SK-N-SH (cell line): Measurements from ENCODE around the gene SNCAIP. TPM values are rescaled to one million over a fixed set of nuclear protein-coding genes. Genes with fewer than 3 reads are reported as not detected.

Source experiments
- CTCF ChIA-PET: fragments of 300-600, 350-600 bp; formaldehyde crosslinking; extraction: SDS; loops from one replicate; lab custom pipeline; 2021; lab: Yijun Ruan, JAX
- POLR2A ChIA-PET: fragments of 350-600 bp; sonication (Branson Sonifier 250); formaldehyde crosslinking; extraction: SDS; loops from one replicate; lab custom pipeline; 2020; ENCODE audit warnings: antibody characterized with exemption, inconsistent platforms; lab: Yijun Ruan, JAX
- DNase-seq: peaks from one replicate; pipeline ENCODE4 v3.0.0; 2012
- H2AFZ ChIP-seq: fragments of 200-600 bp; sonication (generic); 2 replicates; pipeline ENCODE4 v1.8.1; 2016; ENCODE audit warnings: antibody characterized with exemption, mild to moderate bottlenecking, low read depth
- H3F3A ChIP-seq: fragments of 200-600 bp; sonication (generic); replicated peaks from 2 replicates; pipeline ENCODE3; 2016; ENCODE audit warnings: antibody characterized with exemption, mild to moderate bottlenecking; ENCODE audit not compliant: insufficient read depth
- H3K27ac ChIP-seq, 2 experiments: fragments of 200-500 bp in 1 of 2; fragments of 200-600 bp in 1 of 2; sonication (Bioruptor generic) in 1 of 2; sonication (generic), shearing (Covaris generic) in 1 of 2; 2 replicates each; pipeline versions ENCODE4 v1.5.1 to v1.6.1; 2014 to 2016; ENCODE audit warnings: low read depth in 2 of 2, inconsistent platforms in 1 of 2, low read length in 1 of 2, mild to moderate bottlenecking in 1 of 2, mixed read lengths in 1 of 2
- H3K27me3 ChIP-seq: fragments of 200-600 bp; sonication (generic), shearing (Covaris generic); 2 replicates; pipeline ENCODE4 v1.6.1; 2016; ENCODE audit warnings: mixed run types; ENCODE audit not compliant: insufficient read depth
- H3K36me3 ChIP-seq, 2 experiments: fragments of 200-500 bp in 1 of 2; fragments of 200-600 bp in 1 of 2; sonication (Bioruptor generic) in 1 of 2; sonication (generic) in 1 of 2; replicated peaks in 1 of 2; 2 replicates each; pipeline versions ENCODE3 to v1.5.1; 2014 to 2016; ENCODE audit warnings: low read length in 1 of 2, mild to moderate bottlenecking in 1 of 2; ENCODE audit not compliant: insufficient read depth in 2 of 2, control insufficient read depth in 1 of 2
- H3K4me1 ChIP-seq, 2 experiments: fragments of 200-500 bp in 1 of 2; fragments of 200-600 bp in 1 of 2; sonication (Bioruptor generic) in 1 of 2; sonication (generic), shearing (Covaris generic) in 1 of 2; 2 replicates each; pipeline versions ENCODE4 v1.5.1 to v1.6.1; 2014 to 2016; ENCODE audit warnings: low read depth in 1 of 2, low read length in 1 of 2, mixed run types in 1 of 2; ENCODE audit not compliant: insufficient read depth in 2 of 2, control insufficient read depth in 1 of 2
- H3K4me2 ChIP-seq: fragments of 200-600 bp; sonication (generic), shearing (Covaris generic); 2 replicates; pipeline ENCODE4 v1.6.1; 2017; ENCODE audit warnings: mixed run types
- H3K4me3 ChIP-seq, 2 experiments: fragments of 200-500 bp in 1 of 2; fragments of 200-600 bp in 1 of 2; sonication (Bioruptor generic) in 1 of 2; sonication (generic), shearing (Covaris generic) in 1 of 2; 2 replicates each; pipeline versions ENCODE4 v1.5.1 to v1.8.1; 2014 to 2016; ENCODE audit warnings: low read depth in 2 of 2, inconsistent platforms in 1 of 2, low read length in 1 of 2, mild to moderate bottlenecking in 1 of 2, mixed read lengths in 1 of 2, moderate library complexity in 1 of 2
- H3K79me2 ChIP-seq: fragments of 200-600 bp; sonication (generic); 2 replicates; pipeline ENCODE4 v1.8.1; 2017; ENCODE audit warnings: mild to moderate bottlenecking; ENCODE audit not compliant: insufficient read depth
- H3K9ac ChIP-seq: fragments of 200-600 bp; sonication (generic); 2 replicates; pipeline ENCODE4 v1.6.1; 2017; ENCODE audit warnings: mixed run types
- H3K9me2 ChIP-seq: fragments of 200-600 bp; sonication (generic); 2 replicates; pipeline ENCODE4 v1.6.1; 2017; ENCODE audit warnings: mixed run types
- H3K9me3 ChIP-seq: fragments of 200-600 bp; sonication (generic); 2 replicates; pipeline ENCODE4 v1.6.1; 2017; ENCODE audit warnings: mixed run types, mild to moderate bottlenecking, moderate library complexity
- H4K20me1 ChIP-seq: fragments of 200-600 bp; sonication (generic); 2 replicates; pipeline ENCODE4 v1.6.1; 2017; ENCODE audit warnings: mild to moderate bottlenecking, mixed run types; ENCODE audit not compliant: insufficient read depth
- CHD2 ChIP-seq: fragments of 150-350 bp; IDR thresholded peaks from 2 replicates; pipeline ENCODE4 v1.6.1; 2018; ENCODE audit warnings: low read length; ENCODE audit not compliant: partially characterized antibody
- EP300 ChIP-seq, 2 experiments: IDR thresholded peaks; 2 replicates each; pipeline versions ENCODE4 v1.4.0 to v1.6.1; 2012; ENCODE audit warnings: borderline replicate concordance in 1 of 2, low read depth in 1 of 2, low read length in 1 of 2
- FOSL2 ChIP-seq: IDR thresholded peaks from 2 replicates; pipeline ENCODE4 v1.4.0; 2012; ENCODE audit warnings: low read depth, mild to moderate bottlenecking, moderate library complexity, borderline replicate concordance
- GATA2 ChIP-seq: sonication (generic); formaldehyde crosslinking; IDR thresholded peaks from 2 replicates; pipeline ENCODE4 v1.5.0; 2020; ENCODE audit warnings: mild to moderate bottlenecking, missing genetic modification reagents
- JUND ChIP-seq: IDR thresholded peaks from 2 replicates; pipeline ENCODE4 v1.4.0; 2012
- MEF2A ChIP-seq: IDR thresholded peaks from 2 replicates; pipeline ENCODE4 v1.4.0; 2012; ENCODE audit warnings: low read depth, borderline replicate concordance
- NFIC ChIP-seq: IDR thresholded peaks from 2 replicates; pipeline ENCODE4 v1.4.0; 2012; ENCODE audit warnings: borderline replicate concordance
- POLR2AphosphoS5 ChIP-seq: IDR thresholded peaks from 2 replicates; pipeline ENCODE4 v1.6.1; 2012; ENCODE audit warnings: low read depth, low read length
- RXRA ChIP-seq: IDR thresholded peaks from 2 replicates; pipeline ENCODE4 v1.4.0; 2012; ENCODE audit warnings: low read depth, mild to moderate bottlenecking, borderline replicate concordance
- SIN3A ChIP-seq: IDR thresholded peaks from 2 replicates; pipeline ENCODE4 v1.6.1; 2012; ENCODE audit warnings: low read depth, mild to moderate bottlenecking, low read length, moderate library complexity, borderline replicate concordance
- SMC3 ChIP-seq: IDR thresholded peaks from 2 replicates; pipeline ENCODE4 v1.6.1; 2012; ENCODE audit warnings: low read depth, low read length, improper control_type of control experiment
- TAF1 ChIP-seq: IDR thresholded peaks from 2 replicates; pipeline ENCODE4 v1.6.1; 2012; ENCODE audit warnings: low read depth, mild to moderate bottlenecking, low read length, moderate library complexity, borderline replicate concordance
- TCF12 ChIP-seq: IDR thresholded peaks from 2 replicates; pipeline ENCODE4 v1.4.0; 2012
- TEAD4 ChIP-seq: IDR thresholded peaks from 2 replicates; pipeline ENCODE4 v1.4.0; 2012; ENCODE audit warnings: mild to moderate bottlenecking, borderline replicate concordance; ENCODE audit not compliant: insufficient read depth
- YY1 ChIP-seq: IDR thresholded peaks from 2 replicates; pipeline ENCODE4 v1.4.0; 2012; ENCODE audit warnings: low read depth, mild to moderate bottlenecking
- WGBS: methylation state at CpG from one replicate; pipeline ENCODE4 v1.1.6; 2017; ENCODE audit warnings: low lambda C conversion rate; 5-methylcytosine and 5-hydroxymethylcytosine counted together
- polyA plus RNA-seq, 3 experiments: library from polyadenylated mRNA; depleted of rRNA; stranded (reverse); fragments of >200 nt; gene quantifications; 2 replicates each; pipeline ENCODE4 v1.2.3, GENCODE V29; 2012
- TF ChIP-seq, protein P1 (sequence below): fragments of 150-350 bp; IDR thresholded peaks from 2 replicates; pipeline ENCODE4 v1.6.1; 2017; ENCODE audit warnings: antibody characterized with exemption, low read length, low read depth, borderline replicate concordance
- TF ChIP-seq, protein P2 (sequence below): fragments of 200-600 bp; sonication (generic); IDR thresholded peaks from 2 replicates; pipeline ENCODE4 v1.6.1; 2017; ENCODE audit warnings: antibody characterized with exemption, mild to moderate bottlenecking, moderate library complexity
- TF ChIP-seq, protein P3 (sequence below): IDR thresholded peaks from 2 replicates; pipeline ENCODE4 v1.4.0; 2012; ENCODE audit warnings: low read depth, borderline replicate concordance
- TF ChIP-seq, protein P4 (sequence below): IDR thresholded peaks from 2 replicates; pipeline ENCODE4; 2012
- TF ChIP-seq, protein P5 (sequence below): IDR thresholded peaks from 2 replicates; pipeline ENCODE4 v1.4.0; 2012; ENCODE audit warnings: low read depth, borderline replicate concordance

The SNCAIP gene
- polyA plus RNA-seq (2012; rRNA removed), result 0.08 TPM in 1 of 2 replicates, not detected in the other
- polyA plus RNA-seq (2012; cell fraction: cytosol; rRNA removed), result 0.08 and 0.09 TPM in 2 replicates
- 0.04 and 0.06 TPM in 2 replicates for polyA plus RNA-seq (2012; cell fraction: nucleus; rRNA removed)

DNA sequence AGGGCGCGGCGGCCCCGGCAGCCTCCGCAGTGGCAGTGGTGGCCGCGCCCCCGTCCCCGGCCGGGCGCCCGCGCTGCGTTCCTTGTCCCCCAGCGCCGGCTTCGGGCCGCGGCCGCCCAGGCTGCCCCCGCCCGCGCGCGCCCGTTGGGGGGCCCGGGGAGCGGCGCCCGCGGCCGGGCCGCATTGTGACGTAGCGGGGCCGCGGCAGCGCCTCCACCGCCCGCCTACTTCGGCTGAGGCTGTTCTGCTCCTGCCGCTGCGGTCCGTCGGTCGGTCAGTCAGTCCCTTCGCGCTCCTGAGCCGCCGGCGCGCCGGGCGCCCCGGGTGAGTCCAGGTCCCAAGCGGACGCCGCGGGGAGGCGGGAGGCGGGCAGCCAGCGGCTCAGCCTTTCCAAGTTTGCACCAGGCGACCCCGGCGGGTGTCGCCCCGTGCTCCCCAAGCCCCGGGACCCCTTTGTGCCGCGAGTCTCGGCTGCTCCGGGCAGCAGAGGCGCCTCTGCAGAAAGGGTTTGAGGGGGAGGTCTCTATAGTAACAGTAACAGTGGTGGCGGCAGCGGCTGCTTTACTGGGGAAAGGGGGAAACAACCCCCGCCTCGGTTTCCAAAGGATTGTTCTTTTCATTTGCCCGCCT is at the start of gene SNCAIP:
Gene SNCAIP (plus strand): TSS at position 277 of the 630 bp plus-strand sequence. CDS start 78,898 bp downstream, outside the sequence.
- Histone ChIP-seq H4K20me1 (no peaks in the 10 kb centered on the region), H3K27me3 (peaks cover 11% of the 10 kb centered on the region), H3K9me3 (no peaks in the 10 kb centered on the region), H3K4me3 (peak within 1 kb of the TSS; percentile 56 to 65), H3K4me1 (peaks cover 0 to 14% of the 10 kb centered on the region in 2 experiments; a peak in 2 of 4 replicates), H2AFZ (peak within 1 kb of the TSS; percentile 92), H3K36me3 (no peaks in the 10 kb centered on the region), H3K9ac (no peak within 1 kb of the TSS), H3K4me2 (peak within 1 kb of the TSS; percentile 86), H3K27ac (peak within 1 kb of the TSS in 1 of 2 experiments; percentile 55; a peak in 1 of 4 replicates), H3K9me2 (no peaks in the 10 kb centered on the region), H3K79me2 (no peaks in the 10 kb centered on the region), H3F3A (no peaks in the 10 kb centered on the region)
- 1% methylated on average over 17 of the region's 78 CpGs for WGBS
- TF ChIP-seq, protein P1, sequence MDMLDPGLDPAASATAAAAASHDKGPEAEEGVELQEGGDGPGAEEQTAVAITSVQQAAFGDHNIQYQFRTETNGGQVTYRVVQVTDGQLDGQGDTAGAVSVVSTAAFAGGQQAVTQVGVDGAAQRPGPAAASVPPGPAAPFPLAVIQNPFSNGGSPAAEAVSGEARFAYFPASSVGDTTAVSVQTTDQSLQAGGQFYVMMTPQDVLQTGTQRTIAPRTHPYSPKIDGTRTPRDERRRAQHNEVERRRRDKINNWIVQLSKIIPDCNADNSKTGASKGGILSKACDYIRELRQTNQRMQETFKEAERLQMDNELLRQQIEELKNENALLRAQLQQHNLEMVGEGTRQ, result no peak
- TF ChIP-seq, protein P2, sequence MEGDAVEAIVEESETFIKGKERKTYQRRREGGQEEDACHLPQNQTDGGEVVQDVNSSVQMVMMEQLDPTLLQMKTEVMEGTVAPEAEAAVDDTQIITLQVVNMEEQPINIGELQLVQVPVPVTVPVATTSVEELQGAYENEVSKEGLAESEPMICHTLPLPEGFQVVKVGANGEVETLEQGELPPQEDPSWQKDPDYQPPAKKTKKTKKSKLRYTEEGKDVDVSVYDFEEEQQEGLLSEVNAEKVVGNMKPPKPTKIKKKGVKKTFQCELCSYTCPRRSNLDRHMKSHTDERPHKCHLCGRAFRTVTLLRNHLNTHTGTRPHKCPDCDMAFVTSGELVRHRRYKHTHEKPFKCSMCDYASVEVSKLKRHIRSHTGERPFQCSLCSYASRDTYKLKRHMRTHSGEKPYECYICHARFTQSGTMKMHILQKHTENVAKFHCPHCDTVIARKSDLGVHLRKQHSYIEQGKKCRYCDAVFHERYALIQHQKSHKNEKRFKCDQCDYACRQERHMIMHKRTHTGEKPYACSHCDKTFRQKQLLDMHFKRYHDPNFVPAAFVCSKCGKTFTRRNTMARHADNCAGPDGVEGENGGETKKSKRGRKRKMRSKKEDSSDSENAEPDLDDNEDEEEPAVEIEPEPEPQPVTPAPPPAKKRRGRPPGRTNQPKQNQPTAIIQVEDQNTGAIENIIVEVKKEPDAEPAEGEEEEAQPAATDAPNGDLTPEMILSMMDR, result no peak
- TF ChIP-seq TEAD4, result no peak
- TF ChIP-seq MEF2A, result no peak
- no peak for TF ChIP-seq NFIC
- TF ChIP-seq CHD2, result no peak
- TF ChIP-seq POLR2AphosphoS5, result no peak
- no peak for TF ChIP-seq FOSL2
- TF ChIP-seq SMC3, result no peak
- no peak for TF ChIP-seq GATA2 (CRISPR knock-in tag)
- TF ChIP-seq TCF12, result no peak
- TF ChIP-seq YY1, result no peak
- TF ChIP-seq, protein P3, sequence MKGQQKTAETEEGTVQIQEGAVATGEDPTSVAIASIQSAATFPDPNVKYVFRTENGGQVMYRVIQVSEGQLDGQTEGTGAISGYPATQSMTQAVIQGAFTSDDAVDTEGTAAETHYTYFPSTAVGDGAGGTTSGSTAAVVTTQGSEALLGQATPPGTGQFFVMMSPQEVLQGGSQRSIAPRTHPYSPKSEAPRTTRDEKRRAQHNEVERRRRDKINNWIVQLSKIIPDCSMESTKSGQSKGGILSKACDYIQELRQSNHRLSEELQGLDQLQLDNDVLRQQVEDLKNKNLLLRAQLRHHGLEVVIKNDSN, result no peak
- TF ChIP-seq, protein P4, sequence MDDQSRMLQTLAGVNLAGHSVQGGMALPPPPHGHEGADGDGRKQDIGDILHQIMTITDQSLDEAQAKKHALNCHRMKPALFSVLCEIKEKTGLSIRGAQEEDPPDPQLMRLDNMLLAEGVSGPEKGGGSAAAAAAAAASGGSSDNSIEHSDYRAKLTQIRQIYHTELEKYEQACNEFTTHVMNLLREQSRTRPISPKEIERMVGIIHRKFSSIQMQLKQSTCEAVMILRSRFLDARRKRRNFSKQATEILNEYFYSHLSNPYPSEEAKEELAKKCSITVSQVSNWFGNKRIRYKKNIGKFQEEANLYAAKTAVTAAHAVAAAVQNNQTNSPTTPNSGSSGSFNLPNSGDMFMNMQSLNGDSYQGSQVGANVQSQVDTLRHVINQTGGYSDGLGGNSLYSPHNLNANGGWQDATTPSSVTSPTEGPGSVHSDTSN, result no peak
- no peak for TF ChIP-seq SIN3A
- TF ChIP-seq, protein P5, sequence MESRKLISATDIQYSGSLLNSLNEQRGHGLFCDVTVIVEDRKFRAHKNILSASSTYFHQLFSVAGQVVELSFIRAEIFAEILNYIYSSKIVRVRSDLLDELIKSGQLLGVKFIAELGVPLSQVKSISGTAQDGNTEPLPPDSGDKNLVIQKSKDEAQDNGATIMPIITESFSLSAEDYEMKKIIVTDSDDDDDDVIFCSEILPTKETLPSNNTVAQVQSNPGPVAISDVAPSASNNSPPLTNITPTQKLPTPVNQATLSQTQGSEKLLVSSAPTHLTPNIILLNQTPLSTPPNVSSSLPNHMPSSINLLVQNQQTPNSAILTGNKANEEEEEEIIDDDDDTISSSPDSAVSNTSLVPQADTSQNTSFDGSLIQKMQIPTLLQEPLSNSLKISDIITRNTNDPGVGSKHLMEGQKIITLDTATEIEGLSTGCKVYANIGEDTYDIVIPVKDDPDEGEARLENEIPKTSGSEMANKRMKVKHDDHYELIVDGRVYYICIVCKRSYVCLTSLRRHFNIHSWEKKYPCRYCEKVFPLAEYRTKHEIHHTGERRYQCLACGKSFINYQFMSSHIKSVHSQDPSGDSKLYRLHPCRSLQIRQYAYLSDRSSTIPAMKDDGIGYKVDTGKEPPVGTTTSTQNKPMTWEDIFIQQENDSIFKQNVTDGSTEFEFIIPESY, result no peak
- no peak for TF ChIP-seq RXRA
- TF ChIP-seq TAF1, result no peak
- no peak for TF ChIP-seq JUND
- no peak for TF ChIP-seq EP300 (IDR thresholded peaks at IDR 0.05; ENCODE audit: borderline replicate concordance in 1 of 2, low read depth in 1 of 2, low read length in 1 of 2)
- DNase-seq, result peak; percentile 81
- POLR2A ChIA-PET, result no interaction called here
- CTCF ChIA-PET, result interaction anchor here (1.0 kb wide), 1 partner anchor 104 kb away, joined by 3 read pairs; no protein-coding TSS in a partner anchor
